Mesenchymal stem cell (in vitro differentiated cells and primary cell): ENCODE data around the gene ADAMTSL3.
A peak's percentile ranks its signal among the peaks of the same experiment; 100 is the strongest.

Source experiments
- DNase-seq: peaks from one replicate; pipeline ENCODE4 v3.0.0-alpha.2; 2013
- H2AFZ ChIP-seq: one replicate; pipeline ENCODE4 v1.6.1; 2013; ENCODE audit warnings: low read depth, mild to moderate bottlenecking, control low read depth, inconsistent platforms, low read length, moderate library complexity
- H2AK5ac ChIP-seq: 2 replicates; pipeline ENCODE4 v1.6.1; 2013; ENCODE audit warnings: low read length, moderate library complexity, mild to moderate bottlenecking, inconsistent platforms; ENCODE audit not compliant: severe bottlenecking
- H2BK120ac ChIP-seq: one replicate; pipeline ENCODE4 v1.6.1; 2013; ENCODE audit warnings: low read depth, mild to moderate bottlenecking, inconsistent platforms, low read length, moderate library complexity
- H2BK12ac ChIP-seq, 2 experiments: one replicate each; pipeline ENCODE4 v1.6.1; 2013; ENCODE audit warnings: inconsistent platforms in 2 of 2, low read length in 2 of 2, mild to moderate bottlenecking in 2 of 2, moderate library complexity in 2 of 2, control low read depth in 1 of 2
- H2BK15ac ChIP-seq: one replicate; pipeline ENCODE4 v1.6.1; 2013; ENCODE audit warnings: mild to moderate bottlenecking, low read depth, inconsistent platforms; ENCODE audit not compliant: poor library complexity, severe bottlenecking
- H2BK5ac ChIP-seq: 2 replicates; pipeline ENCODE4 v1.6.1; 2013; ENCODE audit warnings: low read depth, mild to moderate bottlenecking, low read length, control low read depth, inconsistent platforms; ENCODE audit not compliant: poor library complexity, severe bottlenecking
- H3K14ac ChIP-seq, 2 experiments: one replicate each; pipeline ENCODE4 v1.6.1; 2013; ENCODE audit warnings: inconsistent platforms in 2 of 2, low read length in 2 of 2, control low read depth in 1 of 2, mild to moderate bottlenecking in 1 of 2, moderate library complexity in 1 of 2
- H3K18ac ChIP-seq, 2 experiments: one replicate each; pipeline ENCODE4 v1.6.1; 2013; ENCODE audit warnings: inconsistent platforms in 2 of 2, low read length in 2 of 2, control low read depth in 1 of 2, low read depth in 1 of 2, mild to moderate bottlenecking in 1 of 2
- H3K23ac ChIP-seq, 2 experiments: one replicate each; pipeline ENCODE4 v1.6.1; 2013; ENCODE audit warnings: inconsistent platforms in 2 of 2, low read length in 2 of 2, mild to moderate bottlenecking in 2 of 2, moderate library complexity in 2 of 2, control low read depth in 1 of 2
- H3K27ac ChIP-seq: 2 replicates; pipeline ENCODE4 v1.5.1; 2013; ENCODE audit warnings: mild to moderate bottlenecking, moderate library complexity, low read length, control low read depth, inconsistent platforms; ENCODE audit not compliant: poor library complexity, severe bottlenecking
- H3K27me3 ChIP-seq, 2 experiments: 2 replicates each; pipeline versions ENCODE4 v1.6.1 to v1.7.0; 2013; ENCODE audit warnings: low read length in 2 of 2, mild to moderate bottlenecking in 2 of 2, moderate library complexity in 2 of 2, control low read depth in 1 of 2, inconsistent platforms in 1 of 2; ENCODE audit not compliant: control insufficient read depth in 1 of 2, insufficient read depth in 1 of 2
- H3K36me3 ChIP-seq, 2 experiments: 2 replicates each; pipeline versions ENCODE4 v1.6.1 to v1.7.0; 2013; ENCODE audit warnings: low read length in 2 of 2, control low read depth in 1 of 2, inconsistent platforms in 1 of 2, low read depth in 1 of 2, mild to moderate bottlenecking in 1 of 2; ENCODE audit not compliant: insufficient read depth in 2 of 2, control insufficient read depth in 1 of 2
- H3K4ac ChIP-seq, 2 experiments: one replicate each; pipeline ENCODE4 v1.6.1; 2013; ENCODE audit warnings: inconsistent platforms in 2 of 2, low read length in 2 of 2, mild to moderate bottlenecking in 2 of 2, moderate library complexity in 2 of 2, control low read depth in 1 of 2, low read depth in 1 of 2
- H3K4me1 ChIP-seq: 2 replicates; pipeline ENCODE4 v1.6.1; 2013; ENCODE audit warnings: low read depth, low read length, control low read depth; ENCODE audit not compliant: control insufficient read depth, insufficient read depth
- H3K4me2 ChIP-seq: 2 replicates; pipeline ENCODE4 v1.6.1; 2013; ENCODE audit warnings: low read length, mild to moderate bottlenecking, inconsistent platforms; ENCODE audit not compliant: poor library complexity, severe bottlenecking
- H3K4me3 ChIP-seq, 2 experiments: 2 replicates each; pipeline versions ENCODE4 v1.5.1 to v1.7.0; 2013; ENCODE audit warnings: low read length in 2 of 2, mild to moderate bottlenecking in 2 of 2, control low read depth in 1 of 2, low read depth in 1 of 2; ENCODE audit not compliant: insufficient read depth in 1 of 2
- H3K79me1 ChIP-seq: replicated peaks from 2 replicates; pipeline ENCODE4 v1.6.1; 2013; ENCODE audit warnings: mild to moderate bottlenecking, control low read depth, low read length, inconsistent platforms; ENCODE audit not compliant: poor library complexity, severe bottlenecking
- H3K9ac ChIP-seq: 2 replicates; pipeline ENCODE4 v1.7.0; 2013; ENCODE audit warnings: mild to moderate bottlenecking, low read length, moderate library complexity
- H3K9me3 ChIP-seq: 2 replicates; pipeline ENCODE4 v1.7.0; 2013; ENCODE audit warnings: mild to moderate bottlenecking, low read length; ENCODE audit not compliant: control insufficient read depth
- H4K8ac ChIP-seq: one replicate; pipeline ENCODE4 v1.6.1; 2013; ENCODE audit warnings: inconsistent platforms, mild to moderate bottlenecking, low read length, moderate library complexity
- H4K91ac ChIP-seq: one replicate; pipeline ENCODE4 v1.6.1; 2013; ENCODE audit warnings: mild to moderate bottlenecking, low read length, inconsistent platforms
- WGBS: methylation state at CpG from one replicate; pipeline ENCODE4 v1.1.7; 2013; ENCODE audit warnings: mixed read lengths; 5-methylcytosine and 5-hydroxymethylcytosine counted together

The ADAMTSL3 gene

DNA sequence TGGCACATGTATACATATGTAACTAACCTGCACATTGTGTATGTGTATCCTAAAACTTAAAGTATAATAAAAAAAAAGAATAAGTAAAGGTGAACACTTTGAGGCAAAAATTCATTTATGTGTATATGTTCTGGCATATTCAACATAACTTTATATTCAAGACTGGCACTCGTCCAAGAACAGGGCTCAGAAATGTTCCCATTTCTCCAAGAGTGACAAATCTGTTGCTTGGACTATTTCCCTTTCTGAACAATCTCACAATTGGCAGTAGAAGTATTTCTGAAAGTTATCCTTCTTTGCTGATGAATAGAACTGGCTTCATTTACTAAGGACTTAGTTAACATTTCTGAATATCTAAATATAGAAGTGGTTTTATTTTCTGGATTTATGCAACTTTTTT is 212.8 kb downstream of the ADAMTSL3 start:
- no peaks in the 10 kb centered on the region for H3K9me3 ChIP-seq
- H3K4me1 ChIP-seq = no peaks in the 10 kb centered on the region
- no peak for DNase-seq
- no peak overlapping the region for H3K9ac ChIP-seq
- no peak overlapping the region for H2AFZ ChIP-seq
- H3K23ac ChIP-seq = no peak overlapping the region
- H2AK5ac ChIP-seq = no peak overlapping the region
- no peaks in the 10 kb centered on the region for H3K27me3 ChIP-seq
- H2BK120ac ChIP-seq = no peak overlapping the region
- no peak overlapping the region for H2BK5ac ChIP-seq
- no peak overlapping the region for H3K14ac ChIP-seq
- WGBS = no CpG with 5 or more reads among the region's 1 CpG
- no peaks in the 10 kb centered on the region for H3K36me3 ChIP-seq
- H3K79me1 ChIP-seq = no peaks in the 10 kb centered on the region
- H2BK12ac ChIP-seq = no peak overlapping the region
- H3K18ac ChIP-seq = no peak overlapping the region
- H3K4me3 ChIP-seq = no peak overlapping the region
- H4K91ac ChIP-seq = no peak overlapping the region
- no peak overlapping the region for H3K4ac ChIP-seq
- H3K27ac ChIP-seq = no peak overlapping the region
- H4K8ac ChIP-seq = no peak overlapping the region
- no peak overlapping the region for H2BK15ac ChIP-seq
- H3K4me2 ChIP-seq = no peak overlapping the region

DNA sequence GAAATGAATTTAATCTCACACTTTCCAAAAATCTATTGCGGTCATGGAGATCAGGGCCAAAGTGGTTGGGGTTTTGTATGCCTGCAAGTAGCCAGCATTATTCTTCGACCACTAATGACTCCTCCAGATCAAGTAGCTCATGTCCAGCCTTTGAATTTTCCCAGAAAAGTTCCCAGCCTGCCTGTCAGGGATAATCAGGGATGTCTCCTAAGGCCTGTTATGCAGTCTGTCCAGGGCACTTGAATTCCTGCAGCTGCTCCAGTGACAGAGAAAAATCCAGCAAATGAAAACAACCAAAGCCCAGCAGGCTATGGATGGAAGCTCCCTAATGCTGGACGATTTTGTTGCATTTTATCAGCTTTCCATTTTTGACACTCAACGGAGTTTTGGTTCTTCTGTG is 215.4 kb downstream of the ADAMTSL3 start:
- Histone ChIP-seq H2BK12ac (no peak overlapping the region), H3K9me3 (no peaks in the 10 kb centered on the region), H3K27me3 (no peaks in the 10 kb centered on the region), H4K8ac (no peak overlapping the region), H3K4me2 (no peak overlapping the region), H3K14ac (no peak overlapping the region), H2BK15ac (no peak overlapping the region), H2BK120ac (no peak overlapping the region), H3K18ac (no peak overlapping the region), H3K4me3 (no peak overlapping the region), H3K4ac (no peak overlapping the region), H4K91ac (no peak overlapping the region), H3K79me1 (no peaks in the 10 kb centered on the region), H3K23ac (no peak overlapping the region), H3K27ac (no peak overlapping the region), H3K36me3 (no peaks in the 10 kb centered on the region), H2AK5ac (no peak overlapping the region), H2BK5ac (no peak overlapping the region), H3K9ac (no peak overlapping the region), H2AFZ (no peak overlapping the region), H3K4me1 (no peaks in the 10 kb centered on the region)
- WGBS = 53% methylated on average over 4 of the region's 4 CpGs
- DNase-seq = no peak

DNA sequence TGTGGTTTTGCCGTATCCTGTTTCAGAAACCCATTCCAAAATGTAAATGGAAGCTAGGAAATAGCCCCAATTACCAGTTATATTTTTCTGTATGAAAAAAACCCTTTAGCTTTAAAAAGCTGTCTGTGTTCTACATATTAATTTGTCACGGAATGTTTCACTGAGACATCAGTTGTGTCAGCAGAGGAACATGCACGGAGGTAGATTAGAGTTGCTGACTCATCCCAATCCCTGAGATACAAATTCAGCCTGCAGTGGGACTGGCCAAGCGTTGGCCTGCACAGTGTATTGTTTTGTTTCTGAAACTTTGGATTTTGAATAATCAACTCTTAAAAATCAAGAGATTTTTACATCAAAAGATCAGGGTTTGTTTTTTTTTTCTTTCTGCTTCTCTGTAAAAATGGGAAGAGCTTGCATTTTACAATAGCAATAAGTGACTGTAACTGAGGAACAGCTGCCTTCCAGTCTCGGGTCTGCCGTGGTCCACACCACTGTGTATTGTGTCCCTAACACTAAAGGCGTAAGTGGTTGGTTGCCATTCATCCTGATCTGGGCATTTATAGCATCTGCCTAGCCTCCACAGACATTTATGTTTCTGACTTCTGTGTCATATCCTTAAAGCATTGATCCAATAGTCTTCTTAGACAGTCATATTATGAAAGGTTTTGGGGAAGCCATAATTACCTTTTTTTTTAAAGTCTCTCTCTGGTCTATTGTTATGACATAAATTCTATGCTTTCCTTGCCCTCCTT is 218.1 kb downstream of the ADAMTSL3 start:
- Histone ChIP-seq H3K27ac (no peak overlapping the region), H3K4ac (no peak overlapping the region), H3K14ac (no peak overlapping the region), H3K9me3 (no peaks in the 10 kb centered on the region), H3K23ac (no peak overlapping the region), H3K9ac (peak overlapping the region; percentile 28), H3K4me1 (no peaks in the 10 kb centered on the region), H4K91ac (no peak overlapping the region), H3K27me3 (no peaks in the 10 kb centered on the region), H2BK12ac (no peak overlapping the region), H2BK5ac (no peak overlapping the region), H2AK5ac (no peak overlapping the region), H2AFZ (no peak overlapping the region), H2BK15ac (no peak overlapping the region), H3K4me2 (no peak overlapping the region), H3K4me3 (no peak overlapping the region), H2BK120ac (no peak overlapping the region), H4K8ac (no peak overlapping the region), H3K18ac (no peak overlapping the region), H3K36me3 (no peaks in the 10 kb centered on the region), H3K79me1 (no peaks in the 10 kb centered on the region)
- peak; percentile 56 for DNase-seq
- WGBS = 53% methylated on average over 5 of the region's 7 CpGs

DNA sequence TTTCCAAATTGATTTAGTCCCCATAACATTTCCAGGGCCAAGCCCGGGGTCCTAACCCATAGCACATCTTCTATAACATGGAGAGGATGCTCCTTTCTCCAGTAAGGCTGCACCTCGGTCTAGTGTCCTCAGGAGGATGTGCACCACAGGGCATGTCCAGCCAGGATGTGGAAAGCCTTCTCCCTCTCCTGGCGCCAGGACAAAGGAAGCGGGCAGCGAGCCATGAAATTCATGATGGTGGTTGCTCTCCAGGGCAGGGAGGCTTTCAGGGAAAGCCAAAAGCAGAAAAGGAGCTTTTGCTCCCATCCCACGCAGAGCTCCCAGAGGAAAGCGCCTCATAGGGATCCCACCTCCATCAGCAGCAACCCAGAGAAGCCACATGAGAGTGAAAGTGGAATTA is 220.0 kb downstream of the ADAMTSL3 start:
- Histone ChIP-seq H2BK5ac (no peak overlapping the region), H3K4ac (no peak overlapping the region), H2AK5ac (no peak overlapping the region), H3K18ac (no peak overlapping the region), H3K9me3 (no peaks in the 10 kb centered on the region), H4K8ac (no peak overlapping the region), H3K27ac (no peak overlapping the region), H2BK15ac (no peak overlapping the region), H2BK120ac (no peak overlapping the region), H3K4me3 (no peak overlapping the region), H3K27me3 (no peaks in the 10 kb centered on the region), H3K23ac (no peak overlapping the region), H3K4me1 (no peaks in the 10 kb centered on the region), H3K14ac (no peak overlapping the region), H2AFZ (peak overlapping the region; percentile 4), H3K36me3 (no peaks in the 10 kb centered on the region), H3K79me1 (no peaks in the 10 kb centered on the region), H4K91ac (no peak overlapping the region), H3K4me2 (no peak overlapping the region), H2BK12ac (no peak overlapping the region), H3K9ac (no peak overlapping the region)
- WGBS = 86% methylated on average over 7 of the region's 7 CpGs
- no peak for DNase-seq
